AG04450 (cell line): ENCODE data around the gene KIAA1671. TPM values are rescaled to one million over a fixed set of nuclear protein-coding genes. Genes with fewer than 3 reads are reported as not detected.

Source experiments
- CTCF ChIA-PET: fragments of 300-600, 350-600 bp; formaldehyde crosslinking; extraction: SDS; loops from one replicate; lab custom pipeline; 2022; ENCODE audit warnings: antibody characterized with exemption, inconsistent platforms; lab: Charles Lee
- POLR2A ChIA-PET: fragments of 350-600 bp; formaldehyde crosslinking; extraction: SDS; loops from one replicate; lab custom pipeline; 2021; ENCODE audit warnings: antibody characterized with exemption, inconsistent platforms; lab: Yijun Ruan, JAX
- DNase-seq: peaks from one replicate; pipeline ENCODE4 v3.0.0-alpha.2; 2011; ENCODE audit warnings: low read depth, low spot score
- H3K27ac ChIP-seq: one replicate; pipeline ENCODE4 v1.5.1; 2012; ENCODE audit warnings: low read depth, low read length, control low read depth
- H3K27me3 ChIP-seq: one replicate; pipeline ENCODE4 v1.6.0; 2012; ENCODE audit warnings: low read length; ENCODE audit not compliant: control insufficient read depth, insufficient read depth
- H3K4me3 ChIP-seq: 2 replicates; pipeline ENCODE4 v1.5.1; 2011; ENCODE audit warnings: mild to moderate bottlenecking, low read depth, low read length, control low read depth
- H3K9me3 ChIP-seq: 2 replicates; pipeline ENCODE4 v1.5.1; 2012; ENCODE audit warnings: low read length; ENCODE audit not compliant: control insufficient read depth, insufficient read depth
- CTCF ChIP-seq: IDR thresholded peaks from 2 replicates; pipeline ENCODE4 v1.5.1; 2011; ENCODE audit warnings: low read depth, low read length, control low read depth, inconsistent platforms
- polyA plus RNA-seq: library from polyadenylated mRNA; depleted of rRNA; stranded (reverse); fragments of >200 nt; gene quantifications from 2 replicates; pipeline ENCODE4 v1.2.3, GENCODE V29; 2011

KIAA1671 gene
- polyA plus RNA-seq, 1 experiment, result 0.02 TPM

GRCh38 chr22:25019427-25020184 lies 67.1 kb downstream of the KIAA1671 start:
- H3K27ac ChIP-seq, result no peak overlapping the region
- POLR2A ChIA-PET, result no interaction called here
- no peak for TF ChIP-seq CTCF
- H3K27me3 ChIP-seq, result no peaks in the 10 kb centered on the region
- CTCF ChIA-PET, result no interaction called here
- H3K4me3 ChIP-seq, result no peak overlapping the region
- H3K9me3 ChIP-seq, result no peaks in the 10 kb centered on the region
- no peak for DNase-seq

GRCh38 chr22:25021409-25021808 lies 68.9 kb downstream of the KIAA1671 start:
- CTCF ChIA-PET, result interaction anchor here (0.7 kb wide), 1 partner anchor 14 kb away, joined by 4 read pairs; no protein-coding TSS in a partner anchor
- Histone ChIP-seq H3K4me3 (no peak overlapping the region), H3K27me3 (no peaks in the 10 kb centered on the region), H3K27ac (no peak overlapping the region), H3K9me3 (no peaks in the 10 kb centered on the region)
- no peak for DNase-seq
- POLR2A ChIA-PET, result no interaction called here
- TF ChIP-seq CTCF, result no peak

DNA sequence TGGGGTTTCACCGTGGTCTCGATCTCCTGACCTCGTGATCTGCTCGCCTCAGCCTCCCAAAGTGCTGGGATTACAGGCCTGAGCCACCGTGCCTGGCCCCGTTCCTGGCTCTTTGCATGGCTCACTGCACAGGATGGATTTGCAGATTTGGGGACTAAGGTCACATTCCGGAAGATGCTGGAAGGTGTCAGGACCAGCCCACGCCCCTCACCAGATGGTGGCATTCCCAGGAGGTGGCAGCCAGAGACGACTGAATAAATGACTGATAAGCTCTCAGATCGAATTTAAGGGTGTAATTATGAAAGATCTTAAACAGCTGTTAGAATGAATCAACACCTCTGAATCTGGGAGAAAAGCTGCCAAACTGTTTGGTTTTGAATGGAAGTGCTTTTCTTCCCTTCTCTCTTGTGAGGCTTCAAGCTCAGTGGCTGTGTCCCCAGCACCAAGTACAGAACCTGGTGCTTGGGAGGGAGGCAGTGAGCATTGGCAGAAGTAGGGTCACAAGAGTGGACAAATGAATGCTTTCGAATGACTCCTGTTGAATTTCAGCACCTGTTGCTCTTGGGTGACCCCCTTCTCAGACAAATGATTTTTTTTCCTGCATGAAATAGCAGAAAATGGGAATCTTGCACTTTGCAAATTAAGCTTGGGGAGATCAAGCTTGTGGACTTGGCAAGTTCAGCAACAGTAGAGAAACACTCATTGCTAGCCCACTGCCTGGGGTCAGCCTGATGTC lies 69.6 kb downstream of the KIAA1671 start:
- H3K9me3 ChIP-seq, result no peaks in the 10 kb centered on the region
- no peak for TF ChIP-seq CTCF
- H3K4me3 ChIP-seq, result no peak overlapping the region
- H3K27ac ChIP-seq, result no peak overlapping the region
- no peaks in the 10 kb centered on the region for H3K27me3 ChIP-seq
- no peak for DNase-seq
- CTCF ChIA-PET, result no interaction called here
- POLR2A ChIA-PET, result no interaction called here

DNA sequence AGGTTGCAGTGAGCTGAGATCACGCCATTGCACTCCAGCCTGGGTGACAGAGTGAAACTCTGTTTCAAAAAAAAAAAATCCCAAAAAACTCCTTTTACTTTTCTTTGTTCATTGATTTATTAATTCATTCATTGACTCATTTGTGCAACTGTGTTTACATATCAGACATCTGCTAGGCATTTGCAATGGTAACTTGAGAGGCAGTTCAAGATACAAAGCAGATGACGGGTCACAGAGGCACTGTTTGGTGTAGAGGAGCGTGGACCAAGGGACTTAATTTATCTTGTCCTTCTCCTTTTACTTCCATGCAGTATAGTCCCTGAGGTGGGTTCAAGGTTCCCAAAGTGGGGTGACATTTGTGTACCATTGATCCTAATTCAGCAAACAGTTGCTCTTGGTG lies 71.4 kb downstream of the KIAA1671 start:
- TF ChIP-seq CTCF, result no peak
- CTCF ChIA-PET, result no interaction called here
- Histone ChIP-seq H3K27me3 (no peaks in the 10 kb centered on the region), H3K27ac (no peak overlapping the region), H3K9me3 (peaks cover 11% of the 10 kb centered on the region), H3K4me3 (no peak overlapping the region)
- no peak for DNase-seq
- POLR2A ChIA-PET, result no interaction called here

DNA sequence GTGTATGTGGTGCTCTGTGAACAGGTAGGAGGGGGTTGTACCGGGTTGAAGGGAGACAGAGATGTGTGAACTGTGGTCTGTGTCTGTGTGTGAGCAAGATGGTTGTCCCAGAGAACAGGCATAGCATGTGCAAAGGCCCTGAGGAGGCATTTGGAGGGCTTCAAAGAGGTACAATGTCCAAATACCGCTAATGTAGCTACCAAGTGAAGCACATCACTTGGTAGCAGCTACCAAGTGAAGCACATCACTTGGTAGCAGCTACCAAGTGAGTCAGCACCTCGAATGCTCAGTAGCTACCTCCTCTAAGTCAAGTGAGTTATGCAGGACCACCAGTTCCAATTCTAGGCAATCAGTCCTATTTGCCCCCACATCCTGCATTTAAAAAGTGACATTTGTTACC lies 72.4 kb downstream of the KIAA1671 start:
- TF ChIP-seq CTCF, result no peak
- no peak overlapping the region for H3K27ac ChIP-seq
- CTCF ChIA-PET, result no interaction called here
- H3K9me3 ChIP-seq, result peaks cover 20% of the 10 kb centered on the region
- no peak overlapping the region for H3K4me3 ChIP-seq
- DNase-seq, result no peak
- POLR2A ChIA-PET, result no interaction called here
- H3K27me3 ChIP-seq, result no peaks in the 10 kb centered on the region
